MM.1S (cell line): ENCODE measurements around the gene ST3GAL3.

Experiments used
- EZH2 ChIP-seq: fragments of 300-600 bp; sonication (generic); optimal IDR thresholded peaks from 2 replicates; pipeline ENCODE3; 2017; ENCODE audit warnings: low read depth, mild to moderate bottlenecking, antibody characterized with exemption, low read length, mixed read lengths
- TF ChIP-seq, protein P1 (sequence below): fragments of 300-600 bp; sonication (generic); IDR thresholded peaks from 2 replicates; pipeline ENCODE4 v1.5.1; 2016; ENCODE audit warnings: antibody characterized with exemption, low read length, mixed read lengths

DNA sequence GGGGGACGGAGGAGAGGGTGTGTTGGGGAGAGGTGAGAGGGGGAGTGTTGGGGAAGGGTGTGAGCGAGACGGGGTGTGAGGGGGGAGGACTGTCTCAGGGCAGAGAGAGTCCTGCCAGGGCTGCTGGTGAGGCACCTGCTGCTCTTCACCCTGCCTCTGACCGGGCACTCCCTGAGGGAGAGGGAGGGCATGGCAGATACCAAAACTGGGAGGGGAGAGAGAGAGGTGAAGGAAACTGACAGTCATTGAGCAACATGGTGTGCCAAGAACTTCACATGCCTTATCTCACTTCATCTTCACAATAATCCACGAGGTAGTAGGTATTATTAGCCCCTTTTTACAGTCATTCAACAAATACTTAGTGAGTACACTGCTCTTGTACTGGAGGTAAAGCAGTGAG is 164.9 kb downstream of the ST3GAL3 start:
- TF ChIP-seq, protein P1, sequence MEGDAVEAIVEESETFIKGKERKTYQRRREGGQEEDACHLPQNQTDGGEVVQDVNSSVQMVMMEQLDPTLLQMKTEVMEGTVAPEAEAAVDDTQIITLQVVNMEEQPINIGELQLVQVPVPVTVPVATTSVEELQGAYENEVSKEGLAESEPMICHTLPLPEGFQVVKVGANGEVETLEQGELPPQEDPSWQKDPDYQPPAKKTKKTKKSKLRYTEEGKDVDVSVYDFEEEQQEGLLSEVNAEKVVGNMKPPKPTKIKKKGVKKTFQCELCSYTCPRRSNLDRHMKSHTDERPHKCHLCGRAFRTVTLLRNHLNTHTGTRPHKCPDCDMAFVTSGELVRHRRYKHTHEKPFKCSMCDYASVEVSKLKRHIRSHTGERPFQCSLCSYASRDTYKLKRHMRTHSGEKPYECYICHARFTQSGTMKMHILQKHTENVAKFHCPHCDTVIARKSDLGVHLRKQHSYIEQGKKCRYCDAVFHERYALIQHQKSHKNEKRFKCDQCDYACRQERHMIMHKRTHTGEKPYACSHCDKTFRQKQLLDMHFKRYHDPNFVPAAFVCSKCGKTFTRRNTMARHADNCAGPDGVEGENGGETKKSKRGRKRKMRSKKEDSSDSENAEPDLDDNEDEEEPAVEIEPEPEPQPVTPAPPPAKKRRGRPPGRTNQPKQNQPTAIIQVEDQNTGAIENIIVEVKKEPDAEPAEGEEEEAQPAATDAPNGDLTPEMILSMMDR = no peak
- TF ChIP-seq EZH2 = no peak
